ENCODE results near the gene PRX.
A peak's percentile ranks its signal among the peaks of the same experiment; 100 is the strongest.

The PRX gene

GRCh38 chr19:40400559-40400958 lies 12.6 kb downstream of the PRX start:
- Histone ChIP-seq H3K9me3 (ENCODE audit: severe bottlenecking) (no peaks in the 10 kb centered on the region), H3K36me3 (ENCODE audit: low read depth) (no peaks in the 10 kb centered on the region), H3K4me1 (ENCODE audit: insufficient read depth, poor library complexity, severe bottlenecking) (no peaks in the 10 kb centered on the region), H3K27me3 (ENCODE audit: insufficient read depth, poor library complexity, severe bottlenecking) (no peaks in the 10 kb centered on the region), H3K27ac (ENCODE audit: poor library complexity, severe bottlenecking) (no peak overlapping the region), H3K4me3 (ENCODE audit: severe bottlenecking) (no peak overlapping the region)
- no peak for ATAC-seq (ENCODE audit: low read depth)
- no peak for TF ChIP-seq CTCF (IDR thresholded peaks at IDR 0.05; ENCODE audit: poor library complexity, severe bottlenecking)
- DNase-seq (ENCODE audit: low spot score) = no peak

GRCh38 chr19:40398417-40399131 lies 14.6 kb downstream of the PRX start:
- DNase-seq (ENCODE audit: low spot score) = no peak
- TF ChIP-seq CTCF (IDR thresholded peaks at IDR 0.05; ENCODE audit: poor library complexity, severe bottlenecking) = no peak
- no peaks in the 10 kb centered on the region for H3K4me1 ChIP-seq (ENCODE audit: insufficient read depth, poor library complexity, severe bottlenecking)
- no peaks in the 10 kb centered on the region for H3K36me3 ChIP-seq (ENCODE audit: low read depth)
- no peaks in the 10 kb centered on the region for H3K9me3 ChIP-seq (ENCODE audit: severe bottlenecking)
- no peak overlapping the region for H3K27ac ChIP-seq (ENCODE audit: poor library complexity, severe bottlenecking)
- no peaks in the 10 kb centered on the region for H3K27me3 ChIP-seq (ENCODE audit: insufficient read depth, poor library complexity, severe bottlenecking)
- no peak overlapping the region for H3K4me3 ChIP-seq (ENCODE audit: severe bottlenecking)
- ATAC-seq (ENCODE audit: low read depth) = peak; percentile 80

- H3K27ac ChIP-seq (ENCODE audit: poor library complexity, severe bottlenecking) = no peak overlapping the region
- DNase-seq (ENCODE audit: low spot score) = no peak
- no peaks in the 10 kb centered on the region for H3K27me3 ChIP-seq (ENCODE audit: insufficient read depth, poor library complexity, severe bottlenecking)
- no peak overlapping the region for H3K4me3 ChIP-seq (ENCODE audit: severe bottlenecking)
- ATAC-seq (ENCODE audit: low read depth) = no peak
- TF ChIP-seq CTCF (IDR thresholded peaks at IDR 0.05; ENCODE audit: poor library complexity, severe bottlenecking) = no peak
- peaks cover 7% of the 10 kb centered on the region for H3K4me1 ChIP-seq (ENCODE audit: insufficient read depth, poor library complexity, severe bottlenecking)
- no peaks in the 10 kb centered on the region for H3K36me3 ChIP-seq (ENCODE audit: low read depth)
- H3K9me3 ChIP-seq (ENCODE audit: severe bottlenecking) = no peaks in the 10 kb centered on the region
These were observed 15.6 kb downstream of the PRX start for GRCh38 chr19:40397568-40397906.

GRCh38 chr19:40396886-40397567 lies 16.2 kb downstream of the PRX start:
- Histone ChIP-seq H3K36me3 (ENCODE audit: low read depth) (no peaks in the 10 kb centered on the region), H3K27me3 (ENCODE audit: insufficient read depth, poor library complexity, severe bottlenecking) (no peaks in the 10 kb centered on the region), H3K9me3 (ENCODE audit: severe bottlenecking) (no peaks in the 10 kb centered on the region), H3K27ac (ENCODE audit: poor library complexity, severe bottlenecking) (no peak overlapping the region), H3K4me1 (ENCODE audit: insufficient read depth, poor library complexity, severe bottlenecking) (peaks cover 8% of the 10 kb centered on the region), H3K4me3 (ENCODE audit: severe bottlenecking) (no peak overlapping the region)
- DNase-seq (ENCODE audit: low spot score) (no peak), ATAC-seq (ENCODE audit: low read depth) (no peak)
- no peak for TF ChIP-seq CTCF (IDR thresholded peaks at IDR 0.05; ENCODE audit: poor library complexity, severe bottlenecking)

- H3K4me1 ChIP-seq (ENCODE audit: insufficient read depth, poor library complexity, severe bottlenecking) = peaks cover 8% of the 10 kb centered on the region
- no peak for ATAC-seq (ENCODE audit: low read depth)
- TF ChIP-seq CTCF (IDR thresholded peaks at IDR 0.05; ENCODE audit: poor library complexity, severe bottlenecking) = no peak
These were observed 17.2 kb downstream of the PRX start for GRCh38 chr19:40395956-40396355.

More at GRCh38 chr19:40395956-40396355, 17.2 kb downstream of the PRX start:
- no peak for DNase-seq (ENCODE audit: low spot score)
- Histone ChIP-seq H3K27me3 (ENCODE audit: insufficient read depth, poor library complexity, severe bottlenecking) (no peaks in the 10 kb centered on the region), H3K4me3 (ENCODE audit: severe bottlenecking) (no peak overlapping the region), H3K27ac (ENCODE audit: poor library complexity, severe bottlenecking) (no peak overlapping the region), H3K36me3 (ENCODE audit: low read depth) (no peaks in the 10 kb centered on the region), H3K9me3 (ENCODE audit: severe bottlenecking) (no peaks in the 10 kb centered on the region)
